ENCODE results near the gene CRB3. TPM values are rescaled to one million over a fixed set of nuclear protein-coding genes. Genes with fewer than 3 reads are reported as not detected.

CRB3 gene
- total and polyA plus RNA-seq, 2 experiments from 2014 or later = 11.8 to 44.4 TPM

GRCh38 chr19:6470173-6470572 is 6.1 kb downstream of the CRB3 start:
- H3K27me3 Mint-ChIP-seq (ENCODE audit: insufficient read depth, low read depth, poor library complexity) = peaks cover 14% of the 10 kb centered on the region
- Histone ChIP-seq H3K79me2 (replicated peaks; ENCODE audit: insufficient read depth) (no peaks in the 10 kb centered on the region), H3K36me3 (ENCODE audit: insufficient read depth) (no peaks in the 10 kb centered on the region), H3K4me3 (no peak overlapping the region), H3K9me2 (ENCODE audit: insufficient read depth) (no peaks in the 10 kb centered on the region), H2AFZ (no peak overlapping the region), H4K20me1 (replicated peaks; ENCODE audit: insufficient read depth) (no peaks in the 10 kb centered on the region), H3F3A (replicated peaks; ENCODE audit: low read depth) (no peaks in the 10 kb centered on the region), H3K4me1 (ENCODE audit: insufficient read depth) (0 out of 2 replicates have a peak, but pooled peaks cover under 1% of the 10 kb centered on the region), H3K27ac (ENCODE audit: low read depth) (no peak overlapping the region), H3K27me3 (ENCODE audit: insufficient read depth) (peaks cover 12% of the 10 kb centered on the region), H3K4me2 (no peak overlapping the region)
- H3K27ac Mint-ChIP-seq = no peak overlapping the region
- H3K4me1 Mint-ChIP-seq = peaks cover 12% of the 10 kb centered on the region; the same call in 2 of the 3 replicates
- TF ChIP-seq CTCF (conservative IDR thresholded peaks at IDR 0.05; ENCODE audit: low read depth in 2 of 2) = peak in 1 of 2 experiments; percentile 36; a peak in 2 of 4 replicates
- TF ChIP-seq ZNF331 (CRISPR knock-in tag; IDR thresholded peaks at IDR 0.05; ENCODE audit: low read depth) = no peak
- H3K36me3 Mint-ChIP-seq (ENCODE audit: low read depth) = peaks cover 14% of the 10 kb centered on the region
- no peak overlapping the region for H3K4me3 Mint-ChIP-seq
- no peaks in the 10 kb centered on the region for H3K9me3 Mint-ChIP-seq
- ATAC-seq (peak; percentile 62), DNase-seq (ENCODE audit: low spot score) (peak; percentile 37)

- ATAC-seq = no peak
- H3F3A ChIP-seq (replicated peaks; ENCODE audit: low read depth) = no peaks in the 10 kb centered on the region
- no peak overlapping the region for H2AFZ ChIP-seq
- Mint-ChIP-seq H3K27ac (peak overlapping the region; percentile 36; the same call in 1 of the 2 replicates), H3K36me3 (ENCODE audit: low read depth) (peaks cover 9% of the 10 kb centered on the region; the same call in 2 of the 3 replicates), H3K4me1 (peaks cover 10% of the 10 kb centered on the region; the same call in 2 of the 3 replicates), H3K27me3 (ENCODE audit: insufficient read depth, low read depth, poor library complexity) (peaks cover 10% of the 10 kb centered on the region), H3K4me3 (no peak overlapping the region), H3K9me3 (no peaks in the 10 kb centered on the region)
- H3K4me1 ChIP-seq (ENCODE audit: insufficient read depth) = no peaks in the 10 kb centered on the region
- H4K20me1 ChIP-seq (replicated peaks; ENCODE audit: insufficient read depth) = no peaks in the 10 kb centered on the region
- H3K4me2 ChIP-seq = no peak overlapping the region
- no peaks in the 10 kb centered on the region for H3K36me3 ChIP-seq (ENCODE audit: insufficient read depth)
- peaks cover 14% of the 10 kb centered on the region for H3K27me3 ChIP-seq (ENCODE audit: insufficient read depth)
- H3K9me2 ChIP-seq (ENCODE audit: insufficient read depth) = no peaks in the 10 kb centered on the region
- no peaks in the 10 kb centered on the region for H3K79me2 ChIP-seq (replicated peaks; ENCODE audit: insufficient read depth)
- DNase-seq (ENCODE audit: low spot score) = no peak
- TF ChIP-seq CTCF (conservative IDR thresholded peaks at IDR 0.05; ENCODE audit: low read depth in 2 of 2) = no peak
- no peak overlapping the region for H3K4me3 ChIP-seq
- no peak overlapping the region for H3K27ac ChIP-seq (ENCODE audit: low read depth)
Measured at GRCh38 chr19:6471076-6471475, 7.0 kb downstream of the CRB3 start.

GRCh38 chr19:6472713-6473112 is 8.6 kb downstream of the CRB3 start:
- Histone ChIP-seq H3F3A (replicated peaks; ENCODE audit: low read depth) (no peaks in the 10 kb centered on the region), H3K36me3 (ENCODE audit: insufficient read depth) (no peaks in the 10 kb centered on the region), H3K27me3 (ENCODE audit: insufficient read depth) (peaks cover 14% of the 10 kb centered on the region), H3K4me3 (no peak overlapping the region), H2AFZ (no peak overlapping the region), H4K20me1 (replicated peaks; ENCODE audit: insufficient read depth) (no peaks in the 10 kb centered on the region), H3K4me2 (no peak overlapping the region), H3K9me2 (ENCODE audit: insufficient read depth) (no peaks in the 10 kb centered on the region), H3K79me2 (replicated peaks; ENCODE audit: insufficient read depth) (no peaks in the 10 kb centered on the region), H3K27ac (ENCODE audit: low read depth) (no peak overlapping the region), H3K4me1 (ENCODE audit: insufficient read depth) (no peaks in the 10 kb centered on the region; the same call in 1 of the 2 replicates)
- no peak for ATAC-seq
- DNase-seq (ENCODE audit: low spot score) = no peak
- Mint-ChIP-seq H3K4me1 (peaks cover 10% of the 10 kb centered on the region; the same call in 2 of the 3 replicates), H3K4me3 (no peak overlapping the region), H3K9me3 (no peaks in the 10 kb centered on the region), H3K36me3 (ENCODE audit: low read depth) (peaks cover 4% of the 10 kb centered on the region; the same call in 1 of the 3 replicates), H3K27ac (no peak overlapping the region), H3K27me3 (ENCODE audit: insufficient read depth, low read depth, poor library complexity) (peaks cover 12% of the 10 kb centered on the region)
- TF ChIP-seq CREB1 (CRISPR knock-in tag; IDR thresholded peaks at IDR 0.05; ENCODE audit: low read depth) (no peak), EZH2phosphoT487 (IDR thresholded peaks at IDR 0.05; ENCODE audit: unreplicated experiment) (no peak), EZH2 (IDR thresholded peaks at IDR 0.05; ENCODE audit: low read depth, unreplicated experiment) (no peak), ETS1 (IDR thresholded peaks at IDR 0.05) (no peak), STAT1 (IDR thresholded peaks at IDR 0.05; ENCODE audit: unreplicated experiment) (no peak), POLR2AphosphoS5 (IDR thresholded peaks at IDR 0.05; ENCODE audit: low read depth) (no peak), REST (IDR thresholded peaks at IDR 0.05; ENCODE audit: unreplicated experiment) (no peak), ZNF331 (CRISPR knock-in tag; IDR thresholded peaks at IDR 0.05; ENCODE audit: low read depth) (no peak), ZNF114 (CRISPR knock-in tag; IDR thresholded peaks at IDR 0.05) (no peak)

All from GM23338 (cell line).